Epithelial cell of esophagus (primary cell): ENCODE data around the gene MDFIC.

Experiments used
- DNase-seq: peaks from one replicate; pipeline ENCODE4 v3.0.0; 2010; ENCODE audit warnings: low read depth
- H3K4me3 ChIP-seq: 2 replicates; pipeline ENCODE4 v1.5.1; 2011; ENCODE audit warnings: mild to moderate bottlenecking, low read length, control low read depth
- CTCF ChIP-seq: IDR thresholded peaks from 2 replicates; pipeline ENCODE4 v1.5.1; 2011; ENCODE audit warnings: low read depth, mild to moderate bottlenecking, low read length, control low read depth, inconsistent platforms; ENCODE audit not compliant: insufficient read depth; ENCODE audit errors: missing control alignments

The MDFIC gene

DNA sequence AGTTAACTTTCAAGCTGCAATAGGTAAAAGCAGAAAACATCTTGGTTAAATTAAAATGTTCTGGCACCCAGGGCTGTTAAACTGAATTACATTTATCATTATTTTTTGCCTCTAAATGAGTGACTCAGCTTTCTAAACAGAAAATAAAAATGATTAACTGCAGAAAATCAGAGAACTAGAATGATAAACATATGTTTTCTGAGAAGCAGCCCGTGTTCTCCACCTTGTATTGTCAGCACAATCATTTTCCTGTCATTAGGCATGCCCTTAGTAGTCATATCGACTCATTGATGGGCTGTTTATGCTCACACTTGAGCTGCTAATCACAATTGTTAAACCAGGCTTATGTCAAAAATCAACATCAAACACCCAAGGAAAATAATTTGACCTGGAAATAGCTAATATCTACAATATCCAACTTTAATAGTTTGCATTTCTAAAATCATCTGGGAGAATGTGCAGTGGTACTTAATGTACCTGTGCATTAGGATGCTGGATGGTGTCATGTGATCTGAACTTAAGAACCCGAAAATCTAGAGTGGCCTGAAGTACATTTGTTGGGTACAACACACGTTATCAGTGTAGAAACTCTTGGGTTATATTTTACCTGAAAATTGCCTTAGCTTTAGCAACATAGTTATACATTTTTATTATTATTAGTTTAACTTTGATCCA, 2.3 kb downstream of the MDFIC start:
- H3K4me3 ChIP-seq: peak overlapping the region; percentile 86
- TF ChIP-seq CTCF: no peak
- DNase-seq: peak; percentile 39

GRCh38 chr7:114925434-114925833, 3.5 kb downstream of the MDFIC start:
- no peak overlapping the region for H3K4me3 ChIP-seq
- no peak for TF ChIP-seq CTCF
- no peak for DNase-seq

DNA sequence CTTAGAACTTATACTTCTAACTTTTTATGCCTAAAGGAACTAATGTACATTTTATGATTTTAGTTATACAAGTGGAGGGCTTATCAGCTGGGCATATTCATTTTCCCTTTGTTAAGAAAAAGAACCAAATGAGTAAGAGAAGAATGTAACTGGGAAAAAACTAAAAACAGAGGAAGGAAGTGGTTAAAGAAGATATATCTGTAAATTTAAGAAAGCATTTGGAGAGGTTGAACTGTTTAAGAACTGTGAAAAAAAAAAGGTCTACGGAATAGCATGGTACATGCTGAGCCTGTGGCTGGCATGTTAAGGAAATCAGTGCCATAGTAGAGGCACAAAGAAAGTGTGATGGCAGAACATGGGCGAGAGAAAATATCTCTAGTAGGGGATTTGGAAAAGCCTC, 6.2 kb downstream of the MDFIC start:
- no peak for DNase-seq
- no peak overlapping the region for H3K4me3 ChIP-seq
- TF ChIP-seq CTCF: no peak

- TF ChIP-seq CTCF: no peak
- no peak for DNase-seq
- H3K4me3 ChIP-seq: no peak overlapping the region
These were observed 7.7 kb downstream of the MDFIC start for GRCh38 chr7:114929570-114929969.

DNA sequence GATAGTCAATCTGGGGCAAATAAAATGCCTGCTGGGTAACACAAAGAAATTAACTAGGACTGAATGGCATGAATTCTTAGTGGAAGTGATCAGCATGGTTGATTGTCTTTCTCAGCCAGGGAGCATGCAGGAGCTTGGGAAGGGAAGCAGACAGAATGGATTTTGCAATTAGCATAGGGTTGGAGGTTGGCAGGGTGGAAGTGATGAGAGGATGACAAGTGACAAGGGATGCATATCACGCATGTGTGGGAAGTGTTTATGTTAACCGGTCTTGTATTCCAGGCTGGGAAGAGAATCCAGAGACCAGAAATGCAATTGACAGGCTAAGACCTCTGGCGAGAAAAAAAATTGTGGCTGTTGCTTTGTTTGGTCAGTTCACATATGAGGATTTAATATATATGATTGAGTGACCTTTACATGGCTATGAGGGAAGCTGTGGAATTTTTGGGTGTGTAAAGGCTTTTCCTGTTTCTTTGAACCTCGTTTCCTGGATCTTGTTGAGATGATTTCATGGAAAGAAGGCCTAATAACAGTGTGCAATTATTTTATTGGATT, 8.3 kb downstream of the MDFIC start:
- TF ChIP-seq CTCF: no peak
- no peak for DNase-seq
- no peak overlapping the region for H3K4me3 ChIP-seq

- DNase-seq: no peak
- no peak overlapping the region for H3K4me3 ChIP-seq
- TF ChIP-seq CTCF: no peak
These were observed 9.1 kb downstream of the MDFIC start for GRCh38 chr7:114930829-114931655.
